Ovary (tissue), 3 donors: ENCODE results near the gene PLXNB3.

Experiments
- POLR2A ChIP-seq: fragments of 450-650 bp; IDR thresholded peaks from one replicate; pipeline ENCODE4 v1.6.1; 2017; ENCODE audit warnings: antibody characterized with exemption, mild to moderate bottlenecking, moderate library complexity
- TF ChIP-seq, protein P1 (sequence below), 3 donors: fragments of 450-650 bp in 2 of 3; fragments of 200-600 bp in 1 of 3; IDR thresholded peaks; one replicate each; pipeline versions ENCODE4 v1.5.1 to v1.8.0; 2016 to 2022; ENCODE audit warnings: antibody characterized with exemption in 3 of 3, mild to moderate bottlenecking in 1 of 3
- donor health status: DM: no; HTN: no; CAD: no.

GRCh38 chrX:153732401-153732800, 31.6 kb upstream of the PLXNB3 start:
- no peak for TF ChIP-seq POLR2A
- TF ChIP-seq, protein P1, sequence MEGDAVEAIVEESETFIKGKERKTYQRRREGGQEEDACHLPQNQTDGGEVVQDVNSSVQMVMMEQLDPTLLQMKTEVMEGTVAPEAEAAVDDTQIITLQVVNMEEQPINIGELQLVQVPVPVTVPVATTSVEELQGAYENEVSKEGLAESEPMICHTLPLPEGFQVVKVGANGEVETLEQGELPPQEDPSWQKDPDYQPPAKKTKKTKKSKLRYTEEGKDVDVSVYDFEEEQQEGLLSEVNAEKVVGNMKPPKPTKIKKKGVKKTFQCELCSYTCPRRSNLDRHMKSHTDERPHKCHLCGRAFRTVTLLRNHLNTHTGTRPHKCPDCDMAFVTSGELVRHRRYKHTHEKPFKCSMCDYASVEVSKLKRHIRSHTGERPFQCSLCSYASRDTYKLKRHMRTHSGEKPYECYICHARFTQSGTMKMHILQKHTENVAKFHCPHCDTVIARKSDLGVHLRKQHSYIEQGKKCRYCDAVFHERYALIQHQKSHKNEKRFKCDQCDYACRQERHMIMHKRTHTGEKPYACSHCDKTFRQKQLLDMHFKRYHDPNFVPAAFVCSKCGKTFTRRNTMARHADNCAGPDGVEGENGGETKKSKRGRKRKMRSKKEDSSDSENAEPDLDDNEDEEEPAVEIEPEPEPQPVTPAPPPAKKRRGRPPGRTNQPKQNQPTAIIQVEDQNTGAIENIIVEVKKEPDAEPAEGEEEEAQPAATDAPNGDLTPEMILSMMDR (IDR thresholded peaks at IDR 0.05): no peak
